H9 (cell line): ENCODE results near the gene RNF181. TPM values are rescaled to one million over a fixed set of nuclear protein-coding genes. Genes with fewer than 3 reads are reported as not detected.

Source experiments
- DNase-seq: peaks from one replicate; pipeline ENCODE4 v3.0.0-alpha.2; 2017
- H2AFZ ChIP-seq: one replicate; pipeline ENCODE4 v1.6.1; 2013; ENCODE audit warnings: mild to moderate bottlenecking, low read length, control low read depth, moderate library complexity
- H2AK5ac ChIP-seq: 2 replicates; pipeline ENCODE4 v1.6.1; 2013; ENCODE audit warnings: low read length, control low read depth, mixed read lengths; ENCODE audit not compliant: insufficient read length
- H2BK120ac ChIP-seq: one replicate; pipeline ENCODE4 v1.6.1; 2013; ENCODE audit warnings: low read depth, mild to moderate bottlenecking, low read length, control low read depth, inconsistent platforms; ENCODE audit not compliant: poor library complexity, severe bottlenecking
- H2BK12ac ChIP-seq: 2 replicates; pipeline ENCODE4 v1.6.1; 2013; ENCODE audit warnings: low read length, control low read depth, mixed read lengths, low read depth; ENCODE audit not compliant: insufficient read length
- H2BK15ac ChIP-seq: 2 replicates; pipeline ENCODE4 v1.6.1; 2013; ENCODE audit warnings: low read depth, low read length, control low read depth
- H2BK20ac ChIP-seq: one replicate; pipeline ENCODE4 v1.6.1; 2013; ENCODE audit warnings: low read depth, mild to moderate bottlenecking, low read length, control low read depth, inconsistent platforms; ENCODE audit not compliant: poor library complexity, severe bottlenecking
- H2BK5ac ChIP-seq: 2 replicates; pipeline ENCODE4 v1.6.1; 2013; ENCODE audit warnings: low read length, control low read depth, mixed read lengths; ENCODE audit not compliant: insufficient read length
- H3K14ac ChIP-seq: 2 replicates; pipeline ENCODE4 v1.6.1; 2013; ENCODE audit warnings: low read length, control low read depth; ENCODE audit not compliant: insufficient read depth
- H3K18ac ChIP-seq: 2 replicates; pipeline ENCODE4 v1.6.1; 2013; ENCODE audit warnings: low read depth, mild to moderate bottlenecking, mixed read lengths, low read length, control low read depth; ENCODE audit not compliant: insufficient read length
- H3K23ac ChIP-seq: 2 replicates; pipeline ENCODE4 v1.6.1; 2013; ENCODE audit warnings: low read length, control low read depth, mixed read lengths, low read depth; ENCODE audit not compliant: insufficient read length
- H3K23me2 ChIP-seq: 2 replicates; pipeline ENCODE4 v1.6.1; 2013; ENCODE audit warnings: low read depth, mild to moderate bottlenecking, mixed read lengths, low read length, control low read depth; ENCODE audit not compliant: insufficient read length, poor library complexity, severe bottlenecking
- H3K27ac ChIP-seq: 2 replicates; pipeline ENCODE4 v1.5.1; 2013; ENCODE audit warnings: low read length, control low read depth, mixed read lengths, low read depth; ENCODE audit not compliant: insufficient read length
- H3K27me3 ChIP-seq: 2 replicates; pipeline ENCODE4 v1.6.1; 2013; ENCODE audit warnings: low read length, control low read depth, inconsistent platforms; ENCODE audit not compliant: insufficient read depth
- H3K4ac ChIP-seq: 2 replicates; pipeline ENCODE4 v1.6.1; 2013; ENCODE audit warnings: low read depth, mild to moderate bottlenecking, control low read depth, inconsistent platforms, low read length, moderate library complexity
- H3K4me1 ChIP-seq: 2 replicates; pipeline ENCODE4 v1.6.1; 2013; ENCODE audit warnings: low read length, control low read depth, inconsistent platforms; ENCODE audit not compliant: insufficient read depth
- H3K4me2 ChIP-seq: 2 replicates; pipeline ENCODE4 v1.6.1; 2013; ENCODE audit warnings: low read length, control low read depth, mixed read lengths; ENCODE audit not compliant: insufficient read length, insufficient read depth
- H3K56ac ChIP-seq: 2 replicates; pipeline ENCODE4 v1.6.1; 2013; ENCODE audit warnings: low read depth, mild to moderate bottlenecking, mixed read lengths, low read length, control low read depth; ENCODE audit not compliant: insufficient read length
- H3K79me1 ChIP-seq: 2 replicates; pipeline ENCODE4 v1.6.1; 2013; ENCODE audit warnings: low read depth, mild to moderate bottlenecking, moderate library complexity, low read length, control low read depth, inconsistent platforms; ENCODE audit not compliant: insufficient read depth, poor library complexity, severe bottlenecking
- H3K79me2 ChIP-seq: 2 replicates; pipeline ENCODE4 v1.6.1; 2013; ENCODE audit warnings: low read length, control low read depth, inconsistent platforms; ENCODE audit not compliant: insufficient read depth
- H3K9ac ChIP-seq: 2 replicates; pipeline ENCODE4 v1.6.1; 2013; ENCODE audit warnings: low read length, control low read depth, mixed read lengths; ENCODE audit not compliant: insufficient read length; ENCODE audit errors: extremely low read depth
- H3K9me3 ChIP-seq: one replicate; pipeline ENCODE4 v1.6.1; 2013; ENCODE audit warnings: low read depth, low read length, inconsistent platforms; ENCODE audit not compliant: control insufficient read depth
- H3T11ph ChIP-seq: one replicate; pipeline ENCODE4 v1.6.1; 2013; ENCODE audit warnings: mild to moderate bottlenecking, low read length, control low read depth, inconsistent platforms
- H4K20me1 ChIP-seq: one replicate; pipeline ENCODE4 v1.6.1; 2013; ENCODE audit not compliant: control insufficient read depth, insufficient read length, insufficient read depth
- H4K5ac ChIP-seq: 2 replicates; pipeline ENCODE4 v1.6.1; 2013; ENCODE audit warnings: low read depth, mild to moderate bottlenecking, mixed read lengths, low read length, control low read depth; ENCODE audit not compliant: insufficient read length
- H4K8ac ChIP-seq: replicated peaks from 2 replicates; pipeline ENCODE4 v1.6.1; 2013; ENCODE audit warnings: low read length, control low read depth, mixed read lengths, low read depth; ENCODE audit not compliant: insufficient read length
- H4K91ac ChIP-seq: 2 replicates; pipeline ENCODE4 v1.6.1; 2013; ENCODE audit warnings: low read depth, mild to moderate bottlenecking, moderate library complexity, mixed read lengths, low read length, control low read depth; ENCODE audit not compliant: insufficient read length
- H3K27ac Mint-ChIP-seq, 3 experiments: 2 replicates in 2 of 3; 3 replicates in 1 of 3; pipeline ENCODE4 v1.8.0; 2020 to 2021; ENCODE audit warnings: mixed read lengths in 3 of 3, mild to moderate bottlenecking in 1 of 3, moderate library complexity in 1 of 3
- H3K27me3 Mint-ChIP-seq: 2 replicates; pipeline ENCODE4 v1.8.0; 2021; ENCODE audit warnings: low read depth, mild to moderate bottlenecking, moderate library complexity, mixed read lengths
- H3K36me3 Mint-ChIP-seq, 3 experiments: 2 replicates in 2 of 3; 3 replicates in 1 of 3; pipeline ENCODE4 v1.8.0; 2020 to 2021; ENCODE audit warnings: low read depth in 3 of 3, mixed read lengths in 3 of 3; ENCODE audit not compliant: insufficient read depth in 1 of 3
- H3K4me1 Mint-ChIP-seq, 2 experiments: 2 replicates each; pipeline ENCODE4 v1.8.0; 2020; ENCODE audit warnings: mixed read lengths in 2 of 2
- H3K4me3 Mint-ChIP-seq, 2 experiments: 2 replicates in 1 of 2; 3 replicates in 1 of 2; pipeline ENCODE4 v1.8.0; 2020 to 2021; ENCODE audit warnings: mild to moderate bottlenecking in 2 of 2, mixed read lengths in 2 of 2, moderate library complexity in 1 of 2
- H3K9me3 Mint-ChIP-seq, 2 experiments: 2 replicates in 1 of 2; 3 replicates in 1 of 2; pipeline ENCODE4 v1.8.0; 2020; ENCODE audit warnings: mild to moderate bottlenecking in 2 of 2, mixed read lengths in 2 of 2, moderate library complexity in 1 of 2
- WGBS: extraction: QIAGEN DNeasy Blood & Tissue Kit; methylation state at CpG from one replicate; pipeline ENCODE4 v1.1.7; 2013; ENCODE audit warnings: missing lambda C conversion rate, low lambda C conversion rate, mixed read lengths; ENCODE audit not compliant: insufficient read length; ENCODE audit errors: extremely low coverage; 5-methylcytosine and 5-hydroxymethylcytosine counted together
- total RNA-seq: library from RNA; stranded (reverse); gene quantifications from 2 replicates; pipeline ENCODE4 v1.2.1, GENCODE V29; 2021
- TF ChIP-seq, protein P1 (sequence below): fragments of 200-600 bp; sonication (generic); conservative IDR thresholded peaks from 3 replicates; pipeline ENCODE4 v1.8.0; 2021; ENCODE audit warnings: antibody characterized with exemption, mild to moderate bottlenecking

The RNF181 gene
- total RNA-seq, 1 experiment from 2014 or later = 122 TPM

DNA sequence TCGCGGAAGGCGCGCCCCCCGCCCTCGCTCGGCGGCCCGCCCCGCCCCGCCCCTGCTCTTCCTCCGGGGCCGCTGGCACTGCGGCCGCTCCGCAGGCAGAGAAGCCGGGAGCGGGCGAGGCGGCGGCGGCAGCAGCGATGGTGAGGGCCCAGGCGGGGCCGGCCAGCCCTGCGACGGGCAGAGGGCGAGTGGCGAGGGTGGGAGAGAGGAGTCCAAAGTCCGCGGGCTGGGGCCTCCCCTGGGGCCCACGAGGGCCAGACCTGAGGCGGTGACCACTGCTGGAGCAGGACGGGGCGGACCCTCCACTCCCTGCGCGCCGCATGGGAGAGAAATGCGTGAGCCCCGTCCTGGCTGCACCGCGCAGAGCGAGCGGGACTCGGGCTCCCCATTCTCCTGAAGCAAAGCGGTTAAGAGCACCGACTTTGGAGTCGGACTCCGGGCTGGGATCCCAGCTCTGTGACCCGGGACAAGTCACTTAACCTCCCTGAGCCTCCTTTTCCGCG lies 11.1 kb upstream of the RNF181 start, which contains the start of gene VAMP5:
Gene VAMP5 (plus strand): TSS at position 78 of the 503 bp plus-strand sequence. CDS start 60 bp downstream, at position 138.
- H3K27ac ChIP-seq = no peak within 1 kb of the TSS
- H2BK5ac ChIP-seq = no peak within 1 kb of the TSS
- no peak within 1 kb of the TSS for H4K91ac ChIP-seq

More for the DNA sequence above, 11.1 kb upstream of the RNF181 start, which contains the start of gene VAMP5:
- Histone ChIP-seq H3K79me1 (no peaks in the 10 kb centered on the region), H2AFZ (no peak within 1 kb of the TSS), H3K18ac (no peak within 1 kb of the TSS), H3K9me3 (no peaks in the 10 kb centered on the region), H3K4me1 (no peaks in the 10 kb centered on the region; the same call in 1 of the 2 replicates), H3K27me3 (peaks cover 5% of the 10 kb centered on the region; the same call in 1 of the 2 replicates), H2BK12ac (no peak within 1 kb of the TSS), H3K4me2 (peak within 1 kb of the TSS; percentile 48), H3K4ac (no peak within 1 kb of the TSS), H2BK15ac (no peak within 1 kb of the TSS), H3K23ac (no peak within 1 kb of the TSS), H2BK20ac (no peak within 1 kb of the TSS), H3K23me2 (peaks cover 7% of the 10 kb centered on the region), H3K9ac (no peak within 1 kb of the TSS), H3K14ac (no peak within 1 kb of the TSS), H4K8ac (no peak within 1 kb of the TSS), H4K5ac (no peak within 1 kb of the TSS), H3K56ac (no peak within 1 kb of the TSS), H2BK120ac (no peak within 1 kb of the TSS), H2AK5ac (no peak within 1 kb of the TSS), H4K20me1 (no peaks in the 10 kb centered on the region), H3K79me2 (no peaks in the 10 kb centered on the region), H3T11ph (no peak within 1 kb of the TSS)
- H3K27ac Mint-ChIP-seq = no peak within 1 kb of the TSS
- H3K27me3 Mint-ChIP-seq = peaks cover 20% of the 10 kb centered on the region
- no peaks in the 10 kb centered on the region; a peak in 1 of 5 replicates for H3K9me3 Mint-ChIP-seq
- peaks cover 3 to 5% of the 10 kb centered on the region in 2 experiments for H3K4me1 Mint-ChIP-seq
- TF ChIP-seq, protein P1, sequence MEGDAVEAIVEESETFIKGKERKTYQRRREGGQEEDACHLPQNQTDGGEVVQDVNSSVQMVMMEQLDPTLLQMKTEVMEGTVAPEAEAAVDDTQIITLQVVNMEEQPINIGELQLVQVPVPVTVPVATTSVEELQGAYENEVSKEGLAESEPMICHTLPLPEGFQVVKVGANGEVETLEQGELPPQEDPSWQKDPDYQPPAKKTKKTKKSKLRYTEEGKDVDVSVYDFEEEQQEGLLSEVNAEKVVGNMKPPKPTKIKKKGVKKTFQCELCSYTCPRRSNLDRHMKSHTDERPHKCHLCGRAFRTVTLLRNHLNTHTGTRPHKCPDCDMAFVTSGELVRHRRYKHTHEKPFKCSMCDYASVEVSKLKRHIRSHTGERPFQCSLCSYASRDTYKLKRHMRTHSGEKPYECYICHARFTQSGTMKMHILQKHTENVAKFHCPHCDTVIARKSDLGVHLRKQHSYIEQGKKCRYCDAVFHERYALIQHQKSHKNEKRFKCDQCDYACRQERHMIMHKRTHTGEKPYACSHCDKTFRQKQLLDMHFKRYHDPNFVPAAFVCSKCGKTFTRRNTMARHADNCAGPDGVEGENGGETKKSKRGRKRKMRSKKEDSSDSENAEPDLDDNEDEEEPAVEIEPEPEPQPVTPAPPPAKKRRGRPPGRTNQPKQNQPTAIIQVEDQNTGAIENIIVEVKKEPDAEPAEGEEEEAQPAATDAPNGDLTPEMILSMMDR = no peak
- no peaks in the 10 kb centered on the region; a peak in 2 of 7 replicates for H3K36me3 Mint-ChIP-seq
- peak within 1 kb of the TSS in 1 of 2 experiments; percentile 17; a peak in 1 of 5 replicates for H3K4me3 Mint-ChIP-seq
- peak; percentile 37 for DNase-seq
- no CpG with 5 or more reads among the region's 52 CpGs for WGBS
